Measurements from ENCODE around the gene PREX1.
"Not testable (repeated sequence)": the region's sequence is repeated elsewhere in the genome, so short reads cannot be mapped to it uniquely, and the experiment has no call there.

Gene PREX1

DNA sequence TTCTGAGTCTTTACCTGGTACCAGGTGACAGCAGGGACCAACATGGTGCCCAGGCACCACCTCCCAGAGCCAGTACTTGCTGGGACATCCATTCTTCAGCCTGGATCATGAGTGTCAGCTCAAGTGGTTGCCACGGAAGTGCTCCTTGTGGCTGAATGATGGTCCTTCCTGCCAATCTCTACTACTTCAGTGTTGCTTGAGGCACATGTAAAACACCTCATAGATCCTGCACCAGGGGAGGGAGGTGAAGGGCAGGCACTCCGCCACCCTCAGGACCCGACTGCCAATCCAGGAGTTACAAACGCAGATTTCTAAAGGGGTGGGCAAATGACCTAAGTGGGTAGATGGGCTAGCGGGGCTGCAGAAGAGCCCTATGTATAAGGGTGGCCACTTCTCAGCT lies 226.0 kb downstream of the PREX1 start:
- DNase-seq (ENCODE audit: low spot score) = no peak

- DNase-seq (ENCODE audit: low spot score) = no peak
These were observed 227.3 kb downstream of the PREX1 start for GRCh38 chr20:48600470-48600945.

GRCh38 chr20:48599748-48600469 lies 227.9 kb downstream of the PREX1 start:
- DNase-seq (ENCODE audit: low spot score) = no peak

DNA sequence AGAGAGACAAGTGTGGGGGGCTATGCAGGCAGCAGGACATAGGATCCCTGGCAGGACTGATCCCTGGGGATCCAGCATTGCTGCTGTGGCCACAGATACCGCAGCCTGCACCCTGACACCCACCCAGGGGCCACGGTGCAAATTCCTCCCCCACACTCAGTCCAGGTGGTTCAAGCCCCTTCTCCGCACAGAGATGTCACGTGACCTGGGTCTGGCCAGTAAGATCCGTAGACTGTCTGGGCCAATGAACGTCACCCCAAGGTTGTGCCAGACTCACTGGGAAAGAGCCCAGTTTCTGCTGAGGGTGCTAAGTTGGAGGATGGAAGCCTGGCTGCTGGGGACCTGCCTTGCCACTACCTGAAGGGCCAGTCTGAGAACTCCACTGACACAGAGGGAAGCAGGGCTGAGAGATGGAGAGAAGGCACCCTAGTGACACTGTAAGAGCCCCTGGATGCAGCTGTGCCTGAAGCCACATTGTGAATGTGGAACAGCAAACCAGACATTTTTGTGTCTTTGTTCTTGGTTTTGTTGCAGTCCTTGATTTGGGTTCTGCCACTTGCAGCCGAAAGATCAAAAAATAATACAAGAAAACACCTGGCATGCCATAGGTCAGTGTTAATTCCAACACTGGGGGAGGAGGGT lies 228.6 kb downstream of the PREX1 start:
- no peak for DNase-seq (ENCODE audit: low spot score)

- DNase-seq (ENCODE audit: low spot score) = not testable (repeated sequence)
These were observed 229.4 kb downstream of the PREX1 start for GRCh38 chr20:48598303-48598941.

DNA sequence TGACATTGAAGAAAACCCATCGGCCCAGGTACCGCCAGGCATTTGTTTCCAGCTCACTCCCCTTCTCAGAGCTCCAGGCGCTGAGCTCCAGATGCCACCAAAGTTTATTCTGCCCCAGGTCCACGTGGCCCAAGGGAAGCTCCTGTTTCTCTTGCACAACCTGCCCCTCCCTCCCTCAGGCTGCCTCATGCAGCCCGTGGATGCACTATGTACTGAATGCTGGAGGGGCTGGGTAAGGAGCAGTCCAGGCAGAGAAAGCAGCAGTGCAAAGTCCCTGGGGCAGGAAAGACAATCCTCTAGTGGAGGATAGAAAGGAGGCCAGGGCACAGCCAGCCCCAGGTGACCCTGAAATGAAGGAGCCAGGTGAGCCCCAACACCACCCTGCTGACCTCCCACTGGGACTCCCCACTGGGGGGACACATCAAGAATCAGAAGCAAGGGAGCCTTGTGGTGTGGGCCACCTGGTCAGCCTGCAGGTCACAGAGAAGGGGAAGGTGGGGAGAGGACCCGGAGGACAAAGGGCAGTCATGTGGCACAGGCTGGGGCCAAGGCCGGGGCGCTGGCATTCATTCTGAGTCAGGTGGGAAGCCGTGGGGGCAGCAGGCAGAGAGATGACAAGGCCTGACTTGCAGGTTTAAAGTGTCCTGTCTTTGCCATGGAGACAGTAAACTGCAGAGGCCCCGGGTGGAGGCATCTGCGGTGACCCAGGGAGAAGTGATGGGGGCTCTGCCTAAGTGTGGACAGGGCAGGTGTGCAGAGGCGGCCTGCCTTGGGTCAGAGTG lies 230.1 kb downstream of the PREX1 start:
- no peak for DNase-seq (ENCODE audit: low spot score)

GRCh38 chr20:48596334-48596898 lies 231.4 kb downstream of the PREX1 start:
- DNase-seq (ENCODE audit: low spot score) = no peak

GRCh38 chr20:48595495-48596333 lies 232.1 kb downstream of the PREX1 start:
- no peak for DNase-seq (ENCODE audit: low spot score)

- no peak for DNase-seq (ENCODE audit: low spot score)
These were observed 233.3 kb downstream of the PREX1 start for GRCh38 chr20:48594533-48594932.

- DNase-seq (ENCODE audit: low spot score) = no peak
These were observed 235.5 kb downstream of the PREX1 start for GRCh38 chr20:48592107-48592940.

DNA sequence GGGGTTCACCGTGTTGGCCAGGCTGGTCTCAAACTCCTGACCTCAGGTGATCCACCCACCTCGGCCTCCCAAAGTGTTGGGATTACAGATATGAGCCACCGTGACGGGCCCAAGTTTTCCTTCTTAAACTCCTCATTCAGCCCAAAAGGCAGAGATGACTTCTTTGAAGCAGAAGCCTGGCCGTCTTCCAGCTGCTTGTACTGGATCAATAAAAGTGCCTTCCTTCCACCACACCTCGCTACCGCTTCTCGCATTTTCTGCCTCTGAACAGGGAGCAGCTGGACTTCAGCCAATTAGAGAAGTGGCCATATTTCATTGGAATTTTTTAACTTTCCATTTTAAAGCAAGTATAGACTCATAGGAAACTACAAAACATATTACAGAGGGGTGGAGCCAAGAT lies 241.1 kb downstream of the PREX1 start:
- DNase-seq (ENCODE audit: low spot score) = no peak

GRCh38 chr20:48585061-48585870 lies 242.5 kb downstream of the PREX1 start:
- DNase-seq (ENCODE audit: low spot score) = no peak

GRCh38 chr20:48584391-48585060 lies 243.3 kb downstream of the PREX1 start:
- DNase-seq (ENCODE audit: low spot score) = no peak

DNA sequence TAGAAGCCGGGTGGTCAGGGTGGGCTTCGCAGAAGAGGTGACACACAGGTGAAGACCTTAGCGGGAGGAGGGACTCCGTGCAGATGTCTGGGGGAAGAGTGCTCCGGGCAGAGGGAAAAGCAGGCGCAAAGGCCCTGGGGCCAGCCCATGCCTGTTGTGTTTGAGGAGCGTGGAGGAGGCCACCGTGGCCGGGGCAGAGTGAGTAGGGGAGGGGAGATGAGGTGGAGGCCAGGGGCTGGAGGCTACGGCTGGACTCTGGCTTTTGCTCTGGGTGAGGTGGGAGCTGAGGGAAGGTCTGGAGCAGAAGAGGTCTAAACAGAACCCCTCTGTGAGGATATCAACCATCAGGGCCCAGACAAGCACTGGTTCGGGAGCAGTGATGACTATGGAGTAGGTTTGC lies 244.0 kb downstream of the PREX1 start:
- no peak for DNase-seq (ENCODE audit: low spot score)

GRCh38 chr20:48583171-48583570 lies 244.6 kb downstream of the PREX1 start:
- DNase-seq (ENCODE audit: low spot score) = no peak

- DNase-seq (ENCODE audit: low spot score) = no peak
These were observed 245.2 kb downstream of the PREX1 start for GRCh38 chr20:48582673-48582985.

DNA sequence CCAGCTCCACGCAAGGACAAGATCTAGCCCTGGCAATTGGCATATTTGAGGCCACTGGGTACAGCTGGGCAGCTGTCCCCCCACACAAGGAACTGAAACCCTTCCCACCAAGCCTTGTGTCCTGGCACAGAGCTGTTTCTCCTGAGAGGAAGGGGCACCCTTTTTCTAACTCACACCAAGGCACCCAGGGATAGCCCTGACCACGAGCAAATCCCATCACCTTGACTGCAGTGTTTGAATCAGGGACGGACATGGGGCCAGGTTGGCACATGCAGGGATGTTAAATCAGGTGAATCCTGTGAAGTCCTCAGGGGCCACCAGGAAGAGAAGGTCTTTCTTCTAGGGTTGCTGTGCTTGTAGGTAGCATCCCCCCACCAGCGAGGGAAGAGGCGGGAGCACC lies 246.6 kb downstream of the PREX1 start:
- DNase-seq (ENCODE audit: low spot score) = no peak

- no peak for DNase-seq (ENCODE audit: low spot score)
These were observed 249.3 kb downstream of the PREX1 start for GRCh38 chr20:48578397-48579098.

Measured in hematopoietic multipotent progenitor cell treated with erythropoietin and hydrocortisone succinate and interleukin-3 and kit ligand, for 17 days (in vitro differentiated cells).